Fibroblast of lung (primary cell): ENCODE measurements around the gene CLDN3.

Experiments
- CTCF ChIP-seq, 2 donors: IDR thresholded peaks in 1 of 2; conservative IDR thresholded peaks in 1 of 2; 1 replicate in 1 of 2; 2 replicates in 1 of 2; pipeline ENCODE4 v1.5.1; 2011 to 2012; ENCODE audit warnings: low read length in 2 of 2, control low read depth in 1 of 2, inconsistent platforms in 1 of 2, low read depth in 1 of 2, mild to moderate bottlenecking in 1 of 2
- EZH2 ChIP-seq: IDR thresholded peaks from 2 replicates; pipeline ENCODE4 v1.5.1; 2012; ENCODE audit warnings: low read length, control low read depth, mild to moderate bottlenecking; ENCODE audit errors: missing control alignments

- TF ChIP-seq CTCF (conservative IDR thresholded peaks at IDR 0.05 in 1 of 2, IDR thresholded peaks at IDR 0.05 in 1 of 2; ENCODE audit: low read depth in 1 of 2, low read length in 2 of 2), result peak; percentile 51 to 88
- TF ChIP-seq EZH2, result no peak
Observed at GRCh38 chr7:73734619-73735527, 35.2 kb downstream of the CLDN3 start.
